K562 (cell line): Measurements from ENCODE around the gene SMARCA4. TPM values are rescaled to one million over a fixed set of nuclear protein-coding genes. Genes with fewer than 3 reads are reported as not detected.

Experiments used
- ATAC-seq: fragments of 200-7000 bp; cut with Tn5 transposase; 3 replicates; pipeline ENCODE4 v1.9.1; 2020; ENCODE audit warnings: moderate library complexity
- BruUV-seq: library from RNA; stranded (reverse); fragments of 400-500 nt; replicated peaks from 2 replicates; lab custom pipeline; 2021; lab: Mats Ljungman, UMichigan
- CTCF ChIA-PET: fragments of 300-600 bp; formaldehyde crosslinking; extraction: SDS; loops from one replicate; lab custom pipeline; 2021; ENCODE audit warnings: low intra/inter-chr PET ratio; lab: Yijun Ruan, JAX
- POLR2A ChIA-PET: fragments of 300-600, 350-650 bp; sonication (Branson Sonifier 250); formaldehyde crosslinking; extraction: SDS; loops from one replicate; lab custom pipeline; 2021; ENCODE audit warnings: antibody characterized with exemption, inconsistent platforms; lab: Yijun Ruan, JAX
- DNase-seq, 4 experiments: peaks; one replicate each; pipeline versions ENCODE4 v3.0.0 to v3.0.0-alpha.2; 2011 to 2018; ENCODE audit warnings: low spot score in 3 of 4, mixed read lengths in 3 of 4; ENCODE audit errors: extremely low read depth in 1 of 4
- FAIRE-seq: peaks from 2 replicates; lab custom pipeline; 2011; peaks lifted over from hg19 to GRCh38; lab: Jason Lieb, UNC
- H2AFZ ChIP-seq: 2 replicates; pipeline ENCODE4 v1.6.0; 2011; ENCODE audit warnings: low read depth, low read length, control low read depth, inconsistent platforms
- H3K27ac ChIP-seq: fragments of 200-600 bp; 3 replicates; pipeline ENCODE4 v1.8.0; 2011; ENCODE audit warnings: low read depth, mild to moderate bottlenecking, control low read depth, inconsistent platforms, low read length, moderate library complexity, mixed read lengths; ENCODE audit errors: extremely low read depth
- H3K27me3 ChIP-seq, 2 experiments: fragments of 300-600 bp in 1 of 2; 2 replicates in 1 of 2; 3 replicates in 1 of 2; pipeline versions ENCODE4 v1.6.0 to v1.8.0; 2011; ENCODE audit warnings: inconsistent platforms in 2 of 2, low read length in 2 of 2, mild to moderate bottlenecking in 1 of 2, mixed read lengths in 1 of 2, moderate library complexity in 1 of 2; ENCODE audit not compliant: control insufficient read depth in 2 of 2, insufficient read depth in 2 of 2
- H3K36me3 ChIP-seq: fragments of 300-600 bp; 3 replicates; pipeline ENCODE4 v1.8.0; 2011; ENCODE audit warnings: mild to moderate bottlenecking, low read length, inconsistent platforms; ENCODE audit not compliant: control insufficient read depth, insufficient read depth
- H3K4me1 ChIP-seq, 2 experiments: fragments of 200-600 bp in 1 of 2; replicated peaks in 1 of 2; 2 replicates in 1 of 2; 3 replicates in 1 of 2; pipeline versions ENCODE4 v1.5.1 to v1.8.0; 2011; ENCODE audit warnings: inconsistent platforms in 2 of 2, low read length in 2 of 2, mild to moderate bottlenecking in 1 of 2, mixed read lengths in 1 of 2, moderate library complexity in 1 of 2; ENCODE audit not compliant: control insufficient read depth in 2 of 2, insufficient read depth in 2 of 2
- H3K4me2 ChIP-seq: 2 replicates; pipeline ENCODE4 v1.6.1; 2011; ENCODE audit warnings: low read length, control low read depth, inconsistent platforms, mixed read lengths; ENCODE audit not compliant: insufficient read depth
- H3K4me3 ChIP-seq: fragments of 200-600 bp; sonication (generic), shearing (Covaris generic); 2 replicates; pipeline ENCODE4 v1.5.1; 2016; ENCODE audit warnings: control low read depth, inconsistent platforms
- H3K79me2 ChIP-seq: fragments of 200-600 bp; 3 replicates; pipeline ENCODE4 v1.8.0; 2011; ENCODE audit warnings: low read length, inconsistent platforms; ENCODE audit not compliant: control insufficient read depth, insufficient read depth
- H3K9ac ChIP-seq, 2 experiments: 2 replicates each; pipeline versions ENCODE4 v1.6.0 to v1.6.1; 2011; ENCODE audit warnings: low read depth in 2 of 2, low read length in 2 of 2, control low read depth in 1 of 2, inconsistent platforms in 1 of 2, mild to moderate bottlenecking in 1 of 2, mixed read lengths in 1 of 2; ENCODE audit not compliant: insufficient read depth in 1 of 2
- H3K9me1 ChIP-seq: one replicate; pipeline ENCODE4 v1.6.0; 2011; ENCODE audit warnings: inconsistent platforms, mild to moderate bottlenecking, low read length, moderate library complexity; ENCODE audit not compliant: control insufficient read depth, insufficient read depth
- H3K9me3 ChIP-seq: replicated peaks from 2 replicates; pipeline ENCODE4 v1.5.1; 2011; ENCODE audit warnings: low read depth, low read length, inconsistent platforms; ENCODE audit not compliant: control insufficient read depth, insufficient read depth
- H4K20me1 ChIP-seq: replicated peaks from 2 replicates; pipeline ENCODE4 v1.6.1; 2011; ENCODE audit warnings: low read length, inconsistent platforms, mixed read lengths; ENCODE audit not compliant: control insufficient read depth, insufficient read depth
- CCNT2 ChIP-seq: IDR thresholded peaks from 2 replicates; pipeline ENCODE4 v1.6.1; 2011; ENCODE audit warnings: borderline replicate concordance, low read depth, mild to moderate bottlenecking, moderate library complexity, mixed read lengths, low read length; ENCODE audit not compliant: insufficient read length; ENCODE audit errors: extremely low read depth
- EHMT2 ChIP-seq: fragments of 450-650 bp; IDR thresholded peaks from 2 replicates; pipeline ENCODE4 v1.6.1; 2018; ENCODE audit warnings: antibody characterized with exemption
- KAT2B ChIP-seq: IDR thresholded peaks from one replicate; pipeline ENCODE4 v1.6.1; 2012; ENCODE audit warnings: low read depth, mild to moderate bottlenecking, control low read depth, inconsistent platforms, low read length, moderate library complexity
- MAFF ChIP-seq: IDR thresholded peaks from 2 replicates; pipeline ENCODE4 v1.6.1; 2012; ENCODE audit warnings: low read length, improper control_type of control experiment
- MCM7 ChIP-seq, 2 experiments: fragments of 450-650 bp; IDR thresholded peaks; 2 replicates each; pipeline ENCODE4 v1.6.1; 2016 to 2018
- MTF1 ChIP-seq: fragments of 250-450 bp; sonication (Bioruptor Pico); IDR thresholded peaks from 2 replicates; pipeline ENCODE4 v1.9.0; 2021; ENCODE audit warnings: moderate library complexity, mild to moderate bottlenecking, inconsistent platforms, borderline replicate concordance
- NFE2L1 ChIP-seq: fragments of 450-650 bp; IDR thresholded peaks from 2 replicates; pipeline ENCODE4 v1.6.1; 2016; ENCODE audit warnings: missing genetic modification characterization, low read depth, mild to moderate bottlenecking, missing compliant biosample characterization, moderate library complexity, borderline replicate concordance
- POLR2G ChIP-seq: fragments of 200-400 bp; formaldehyde crosslinking; IDR thresholded peaks from 2 replicates; pipeline ENCODE4 v1.6.1; 2017; ENCODE audit warnings: low read depth, mild to moderate bottlenecking, antibody characterized with exemption, low read length, moderate library complexity
- RBBP5 ChIP-seq: fragments of 200-600 bp; sonication (generic); IDR thresholded peaks from 2 replicates; pipeline ENCODE4 v1.6.1; 2012; ENCODE audit warnings: borderline replicate concordance, mild to moderate bottlenecking, low read length, control low read depth, inconsistent platforms; ENCODE audit not compliant: insufficient read depth, poor library complexity, severe bottlenecking
- RBM17 ChIP-seq: fragments of 200-400 bp; formaldehyde crosslinking; IDR thresholded peaks from 2 replicates; pipeline ENCODE4 v1.6.1; 2017; ENCODE audit warnings: low read depth, mild to moderate bottlenecking, low read length, borderline replicate concordance
- SP2 ChIP-seq: IDR thresholded peaks from 2 replicates; pipeline ENCODE4 v1.6.1; 2011; ENCODE audit warnings: mild to moderate bottlenecking, low read depth, low read length, moderate library complexity; ENCODE audit not compliant: poor library complexity, severe bottlenecking; ENCODE audit errors: extremely low read depth
- SREBF2 ChIP-seq: sonication (generic); formaldehyde crosslinking; IDR thresholded peaks from 2 replicates; pipeline ENCODE4 v1.4.0; 2020; ENCODE audit warnings: mild to moderate bottlenecking, missing genetic modification reagents
- U2AF2 ChIP-seq: fragments of 200-400 bp; formaldehyde crosslinking; optimal IDR thresholded peaks from 2 replicates; pipeline ENCODE3; 2017; ENCODE audit warnings: low read depth, mild to moderate bottlenecking, low read length
- ZFP36 ChIP-seq: fragments of 150-350 bp; IDR thresholded peaks from 2 replicates; pipeline ENCODE4 v1.6.1; 2018; ENCODE audit warnings: low read length, low read depth; ENCODE audit not compliant: partially characterized antibody
- ZNF165 ChIP-seq: fragments of 250-450 bp; sonication (Bioruptor Pico); IDR thresholded peaks from 2 replicates; pipeline ENCODE4 v1.4.0; 2020; ENCODE audit warnings: borderline replicate concordance
- ZNF449 ChIP-seq: fragments of 250-450 bp; sonication (Bioruptor Pico); IDR thresholded peaks from 2 replicates; pipeline ENCODE4 v1.8.0; 2022; ENCODE audit warnings: moderate library complexity, mild to moderate bottlenecking, inconsistent platforms
- ZNF830 ChIP-seq: fragments of 250-450 bp; sonication (Bioruptor Pico); IDR thresholded peaks from 2 replicates; pipeline ENCODE4 v1.5.0; 2021; ENCODE audit warnings: mild to moderate bottlenecking
- WGBS: fragments of 100-300 bp; shearing (Covaris generic); methylation state at CpG from one replicate; pipeline ENCODE4 v1.1.6; 2016; ENCODE audit warnings: low coverage, mixed read lengths; ENCODE audit not compliant: insufficient coverage; ENCODE audit errors: missing lambda C conversion rate; 5-methylcytosine and 5-hydroxymethylcytosine counted together
- in situ Hi-C: fragments of 300-500 bp; cut with MboI; formaldehyde crosslinking; loops from 4 replicates; pipeline ENCODE4 v1.15.0; 2018; ENCODE audit warnings: inconsistent platforms, mixed read lengths
- intact Hi-C: fragments of 100-400 bp; cut with micrococcal nuclease; formaldehyde crosslinking; loops from 2 replicates; pipeline ENCODE4 v1.14.2; 2022
- polyA plus RNA-seq, 8 experiments: library from polyadenylated mRNA; depleted of rRNA in 4 of 8; stranded (reverse) in 5 of 8; unstranded in 3 of 8; fragments of >200 nt; fragmentation: Nextera tagmentation in 2 of 8; fragmentation: Illumina TruSeq in 1 of 8; extraction: Ambion mirVana in 2 of 8; extraction: Trizol in 1 of 8; gene quantifications; 2 replicates each; pipeline versions ENCODE4 v1.2.1 to v1.2.3, GENCODE V29; 2011 to 2014; ENCODE audit warnings: inconsistent platforms in 1 of 8, missing spikeins in 1 of 8
- total RNA-seq, 7 experiments: library from RNA; depleted of rRNA in 6 of 7; stranded (reverse); fragments of >200 nt in 6 of 7; fragmentation: Illumina TruSeq in 2 of 7; extraction: Trizol in 2 of 7; gene quantifications; 2 replicates each; pipeline versions ENCODE4 v1.2.1 to v1.2.3, GENCODE V29; 2011 to 2021; ENCODE audit warnings: low replicate concordance in 1 of 7

The SMARCA4 gene
- total and polyA plus RNA-seq, 9 of the 15 experiments (the other 6 are each of a cell fraction or from before 2014, with no cell fraction given), result 19.3 to 207 (median 52.1) TPM

- in situ Hi-C loops, result no loop called here
Measured at GRCh38 chr19:11017275-11018035, 56.6 kb downstream of the SMARCA4 start.

GRCh38 chr19:11018179-11018578, 57.3 kb downstream of the SMARCA4 start:
- Histone ChIP-seq H3K27ac (no peak overlapping the region), H3K9ac (peak overlapping the region in 1 of 2 experiments; percentile 65; a peak in 2 of 4 replicates), H3K9me1 (no peaks in the 10 kb centered on the region), H3K79me2 (no peaks in the 10 kb centered on the region), H3K4me3 (no peak overlapping the region), H3K9me3 (no peaks in the 10 kb centered on the region), H3K4me1 (peaks cover 0 to 11% of the 10 kb centered on the region in 2 experiments; a peak in 1 of 5 replicates), H3K36me3 (peaks cover 98% of the 10 kb centered on the region; the same call in 2 of the 3 replicates), H3K4me2 (no peak overlapping the region), H4K20me1 (no peaks in the 10 kb centered on the region), H2AFZ (no peak overlapping the region), H3K27me3 (no peaks in the 10 kb centered on the region)
- ATAC-seq, result no peak
- BruUV-seq, result no TSS peak
- peak in 1 of 4 experiments; percentile 31 for DNase-seq
- ChIA-PET CTCF (no interaction called here), POLR2A (interaction anchor here (1.0 kb wide), 1 partner anchor 16 kb away, joined by 4 read pairs; no protein-coding TSS in a partner anchor)
- 74% methylated on average over 10 of the region's 12 CpGs for WGBS
- FAIRE-seq, result no peak
- intact Hi-C loops (no loop called here), in situ Hi-C loops (no loop called here)
- TF ChIP-seq CCNT2 (no peak), SP2 (no peak), EHMT2 (no peak), MAFF (no peak), SREBF2 (no peak), ZNF165 (no peak), U2AF2 (no peak), RBM17 (no peak), MCM7 (IDR thresholded peaks at IDR 0.05) (no peak), MTF1 (CRISPR knock-in tag) (no peak), ZNF449 (no peak)

More at GRCh38 chr19:11017275-11018035, 56.6 kb downstream of the SMARCA4 start:
- Histone ChIP-seq H3K27ac (no peak overlapping the region), H3K36me3 (peaks cover 98% of the 10 kb centered on the region; the same call in 2 of the 3 replicates), H4K20me1 (no peaks in the 10 kb centered on the region), H3K9ac (peak overlapping the region in 1 of 2 experiments; percentile 65; a peak in 2 of 4 replicates), H3K4me1 (peaks cover 0 to 11% of the 10 kb centered on the region in 2 experiments; a peak in 1 of 5 replicates), H3K9me3 (no peaks in the 10 kb centered on the region), H3K4me3 (no peak overlapping the region), H3K9me1 (no peaks in the 10 kb centered on the region), H3K27me3 (no peaks in the 10 kb centered on the region), H3K4me2 (no peak overlapping the region), H3K79me2 (no peaks in the 10 kb centered on the region), H2AFZ (no peak overlapping the region)
- intact Hi-C loops, result no loop called here
- no peak for DNase-seq
- 94% methylated on average over 18 of the region's 23 CpGs for WGBS
- no peak for FAIRE-seq
- POLR2A ChIA-PET, result no interaction called here
- no TSS peak for BruUV-seq
- TF ChIP-seq NFE2L1 (tag) (no peak), POLR2G (0 out of 2 replicates have a peak, but pooled peaks have one; percentile 21), ZNF830 (no peak), RBBP5 (no peak), KAT2B (no peak), ZFP36 (no peak)
- CTCF ChIA-PET, result no interaction called here
- no peak for ATAC-seq
